Hepatocyte (in vitro differentiated cells): ENCODE data around the gene PARP6. TPM values are rescaled to one million over a fixed set of nuclear protein-coding genes. Genes with fewer than 3 reads are reported as not detected.

ENCODE experiments used
- DNase-seq: peaks from one replicate; pipeline ENCODE4 v3.0.0-alpha.2; 2016; ENCODE audit warnings: low spot score
- H2AFZ ChIP-seq: fragments of 200-600 bp; sonication (generic); 2 replicates; pipeline ENCODE4 v1.6.0; 2016; ENCODE audit warnings: antibody characterized with exemption, mild to moderate bottlenecking
- H3K27ac ChIP-seq: fragments of 200-600 bp; sonication (generic); 2 replicates; pipeline ENCODE4 v1.5.1; 2016; ENCODE audit warnings: mild to moderate bottlenecking
- H3K27me3 ChIP-seq: fragments of 200-600 bp; sonication (generic); 2 replicates; pipeline ENCODE4 v1.6.1; 2016
- H3K36me3 ChIP-seq: fragments of 200-600 bp; sonication (generic); replicated peaks from 2 replicates; pipeline ENCODE4 v1.5.1; 2016; ENCODE audit warnings: low read depth; ENCODE audit not compliant: insufficient read depth
- H3K4me1 ChIP-seq: fragments of 200-600 bp; sonication (generic); 2 replicates; pipeline ENCODE4 v1.5.1; 2016; ENCODE audit warnings: mild to moderate bottlenecking, moderate library complexity; ENCODE audit not compliant: insufficient read depth
- H3K4me2 ChIP-seq: fragments of 200-600 bp; sonication (generic); 2 replicates; pipeline ENCODE4 v1.6.0; 2016
- H3K4me3 ChIP-seq: fragments of 200-600 bp; sonication (generic); 2 replicates; pipeline ENCODE4 v1.5.1; 2016; ENCODE audit warnings: mild to moderate bottlenecking
- H3K79me2 ChIP-seq: fragments of 200-600 bp; sonication (generic); 2 replicates; pipeline ENCODE4 v1.6.0; 2017; ENCODE audit warnings: mild to moderate bottlenecking
- H3K9me2 ChIP-seq: fragments of 200-600 bp; sonication (generic); replicated peaks from 2 replicates; pipeline ENCODE4 v1.6.0; 2017; ENCODE audit warnings: mild to moderate bottlenecking; ENCODE audit not compliant: insufficient read depth
- H3K9me3 ChIP-seq: fragments of 200-600 bp; sonication (generic); 2 replicates; pipeline ENCODE4 v1.5.1; 2016; ENCODE audit warnings: low read depth, mild to moderate bottlenecking
- H4K20me1 ChIP-seq: fragments of 200-600 bp; sonication (generic); 2 replicates; pipeline ENCODE4 v1.6.0; 2016; ENCODE audit warnings: mild to moderate bottlenecking; ENCODE audit not compliant: insufficient read depth, poor library complexity, severe bottlenecking
- CTCF ChIP-seq: fragments of 200-600 bp; sonication (generic); IDR thresholded peaks from 2 replicates; pipeline ENCODE4 v1.5.1; 2016; ENCODE audit warnings: antibody characterized with exemption, mild to moderate bottlenecking; ENCODE audit not compliant: poor library complexity
- EZH2 ChIP-seq: fragments of 200-600 bp; sonication (generic); IDR thresholded peaks from 2 replicates; pipeline ENCODE4 v1.6.1; 2016; ENCODE audit warnings: antibody characterized with exemption, mild to moderate bottlenecking, borderline replicate concordance
- EZH2phosphoT487 ChIP-seq: fragments of 200-600 bp; sonication (generic); IDR thresholded peaks from one replicate; pipeline ENCODE4 v1.6.1; 2018; ENCODE audit warnings: antibody characterized with exemption, mild to moderate bottlenecking, low read depth, moderate library complexity; ENCODE audit not compliant: unreplicated experiment, severe bottlenecking
- WGBS: methylation state at CpG from one replicate; pipeline ENCODE4 v1.1.6; 2016; ENCODE audit warnings: low lambda C conversion rate; ENCODE audit errors: missing lambda C conversion rate; 5-methylcytosine and 5-hydroxymethylcytosine counted together
- polyA plus RNA-seq: library from polyadenylated mRNA; unstranded; fragments of >200 nt; fragmentation: Nextera tagmentation; extraction: Ambion mirVana; gene quantifications from 2 replicates; pipeline ENCODE4 v1.2.1, GENCODE V29; 2016
- total RNA-seq: library from RNA; depleted of rRNA; stranded (reverse); fragments of >200 nt; gene quantifications from 2 replicates; pipeline ENCODE4 v1.2.3, GENCODE V29; 2014

Gene PARP6
- total and polyA plus RNA-seq, 2 experiments from 2014 or later = 57.1 to 61.4 TPM

DNA sequence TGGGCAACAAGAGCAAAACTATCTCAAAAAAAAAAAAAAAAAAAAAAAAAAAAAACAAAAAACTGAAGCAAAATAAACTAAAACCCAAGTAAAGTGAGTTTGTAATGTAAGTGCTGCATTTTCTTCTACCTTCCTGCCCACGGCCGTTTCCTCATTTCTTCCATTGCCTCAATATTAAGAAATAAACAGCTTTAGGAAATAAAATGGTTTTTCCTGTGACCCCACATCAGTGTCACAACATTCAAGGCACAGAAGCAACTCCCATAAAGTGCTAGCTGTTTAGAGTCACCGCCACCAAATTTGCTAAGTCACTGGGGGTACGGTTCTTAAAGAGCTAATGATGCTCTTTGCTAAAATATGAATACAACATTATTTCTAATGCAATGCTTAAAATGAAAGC, 44.6 kb downstream of the PARP6 start:
- DNase-seq = no peak
- no peak overlapping the region for H2AFZ ChIP-seq
- peak overlapping the region; percentile 95 for H3K27ac ChIP-seq
- peaks cover 72% of the 10 kb centered on the region for H3K79me2 ChIP-seq
- TF ChIP-seq EZH2phosphoT487 (no peak), EZH2 (no peak), CTCF (no peak)
- WGBS = 90% methylated on average over 4 of the region's 4 CpGs
- no peak overlapping the region for H3K4me3 ChIP-seq
- peaks cover 10% of the 10 kb centered on the region for H4K20me1 ChIP-seq
- no peaks in the 10 kb centered on the region for H3K27me3 ChIP-seq
- peak overlapping the region; percentile 86 for H3K4me2 ChIP-seq
- no peaks in the 10 kb centered on the region for H3K9me2 ChIP-seq
- no peaks in the 10 kb centered on the region for H3K36me3 ChIP-seq
- H3K4me1 ChIP-seq = peaks cover 35% of the 10 kb centered on the region
- H3K9me3 ChIP-seq = no peaks in the 10 kb centered on the region

- peak; percentile 71 for DNase-seq
- Histone ChIP-seq H3K27me3 (no peaks in the 10 kb centered on the region), H3K4me2 (peak overlapping the region; percentile 63), H3K36me3 (no peaks in the 10 kb centered on the region), H3K4me1 (peaks cover 34% of the 10 kb centered on the region), H3K27ac (peak overlapping the region; percentile 95), H3K4me3 (no peak overlapping the region), H4K20me1 (peaks cover 15% of the 10 kb centered on the region), H3K79me2 (peaks cover 77% of the 10 kb centered on the region), H2AFZ (no peak overlapping the region), H3K9me3 (no peaks in the 10 kb centered on the region), H3K9me2 (no peaks in the 10 kb centered on the region)
- TF ChIP-seq CTCF (no peak), EZH2 (no peak), EZH2phosphoT487 (no peak)
- 52% methylated on average over 8 of the region's 8 CpGs for WGBS
Measured at GRCh38 chr15:72227192-72227586, 45.2 kb downstream of the PARP6 start.

GRCh38 chr15:72223278-72223677, 49.1 kb downstream of the PARP6 start:
- Histone ChIP-seq H2AFZ (no peak overlapping the region), H4K20me1 (peaks cover 44% of the 10 kb centered on the region), H3K4me1 (peaks cover 43% of the 10 kb centered on the region), H3K4me2 (no peak overlapping the region), H3K27ac (no peak overlapping the region), H3K36me3 (peaks cover 3% of the 10 kb centered on the region), H3K4me3 (no peak overlapping the region), H3K27me3 (no peaks in the 10 kb centered on the region), H3K9me2 (no peaks in the 10 kb centered on the region), H3K79me2 (peaks cover 98% of the 10 kb centered on the region), H3K9me3 (no peaks in the 10 kb centered on the region)
- WGBS = 96% methylated on average over 10 of the region's 10 CpGs
- TF ChIP-seq CTCF (no peak), EZH2phosphoT487 (no peak), EZH2 (no peak)
- no peak for DNase-seq

- no peak for DNase-seq
- TF ChIP-seq EZH2 = no peak
- TF ChIP-seq CTCF = no peak
- no peak for TF ChIP-seq EZH2phosphoT487
- H2AFZ ChIP-seq = no peak overlapping the region
- H3K36me3 ChIP-seq = peaks cover 3% of the 10 kb centered on the region
- H4K20me1 ChIP-seq = peaks cover 44% of the 10 kb centered on the region
- no peak overlapping the region for H3K4me3 ChIP-seq
- H3K27ac ChIP-seq = no peak overlapping the region
- no peak overlapping the region for H3K4me2 ChIP-seq
- peaks cover 37% of the 10 kb centered on the region for H3K4me1 ChIP-seq
- WGBS = 92% methylated on average over 4 of the region's 4 CpGs
- no peaks in the 10 kb centered on the region for H3K27me3 ChIP-seq
- peaks cover 96% of the 10 kb centered on the region for H3K79me2 ChIP-seq
- no peaks in the 10 kb centered on the region for H3K9me2 ChIP-seq
- H3K9me3 ChIP-seq = no peaks in the 10 kb centered on the region
Measured at GRCh38 chr15:72222393-72222792, 50.0 kb downstream of the PARP6 start.
